A549 treated with GW870086 at 1 μM for 4 hours (cell line): ENCODE data around the gene NCOA1. TPM values are rescaled to one million over a fixed set of nuclear protein-coding genes. Genes with fewer than 3 reads are reported as not detected.

Source experiments
- total RNA-seq: library from RNA; stranded (reverse); fragments of 200-300 nt; extraction: Qiagen RNA extraction; gene quantifications from 5 replicates; pipeline ENCODE4 v1.2.3, GENCODE V29; 2022; ENCODE audit warnings: low read depth

The NCOA1 gene
- 6.7 to 11.6 TPM (median 9.7 TPM) in 5 replicates for total RNA-seq

GRCh38 chr2:24490690-24491541 is at the start of gene NCOA1:
TSS of gene NCOA1 (plus strand) at chr2:24491254. CDS start at chr2:24658678, 167,424 bp downstream.

GRCh38 chr2:24792874-24793760 is 302.1 kb downstream of the NCOA1 start, which contains the start of the genes CENPO and PTRHD1:
TSS of gene CENPO (plus strand) at chr2:24793425. CDS start at chr2:24793920, 495 bp downstream.
TSS of gene PTRHD1 (minus strand) at chr2:24793391. CDS start at chr2:24793377, 14 bp downstream.

Other genes with a start within 250 kb of the NCOA1 start
- gene ITSN2, start 130.7 kb upstream of the NCOA1 start, total RNA-seq, result 14.8 to 23.8 TPM (median 19.7 TPM) in 5 replicates